Measurements from ENCODE around the gene B3GALT6.

DNA sequence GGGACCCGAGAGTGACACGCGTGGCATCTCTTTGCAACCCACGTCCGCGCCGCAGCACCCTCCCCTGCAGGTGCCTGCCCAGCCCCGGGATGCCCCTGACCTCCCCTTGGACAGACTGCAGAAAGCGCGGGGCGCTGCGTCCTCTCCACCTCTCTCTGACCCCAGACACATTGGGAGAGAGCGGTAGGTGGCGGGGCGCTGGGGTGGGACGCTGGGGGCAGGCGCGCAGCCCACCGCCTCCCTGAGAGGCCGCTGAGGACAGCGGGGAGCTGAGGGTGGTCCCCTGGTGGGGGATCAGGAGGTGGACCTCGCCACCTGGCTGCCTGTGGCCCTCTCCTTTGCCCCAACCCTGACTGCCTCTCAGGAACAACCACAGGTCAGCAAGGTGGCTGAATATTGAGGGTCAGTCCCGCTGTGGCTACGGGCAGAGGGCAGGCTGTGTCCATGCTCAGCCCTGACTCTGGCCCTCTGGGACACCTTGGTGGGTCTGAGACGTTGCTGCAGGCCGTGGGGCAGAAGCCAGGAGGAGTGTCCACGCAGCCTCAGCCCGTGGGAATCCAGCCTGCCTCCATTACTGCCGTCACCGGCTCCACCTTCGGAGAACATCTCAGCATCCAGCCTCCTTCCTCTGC is 42.4 kb downstream of the B3GALT6 start:
- TF ChIP-seq, protein P1, sequence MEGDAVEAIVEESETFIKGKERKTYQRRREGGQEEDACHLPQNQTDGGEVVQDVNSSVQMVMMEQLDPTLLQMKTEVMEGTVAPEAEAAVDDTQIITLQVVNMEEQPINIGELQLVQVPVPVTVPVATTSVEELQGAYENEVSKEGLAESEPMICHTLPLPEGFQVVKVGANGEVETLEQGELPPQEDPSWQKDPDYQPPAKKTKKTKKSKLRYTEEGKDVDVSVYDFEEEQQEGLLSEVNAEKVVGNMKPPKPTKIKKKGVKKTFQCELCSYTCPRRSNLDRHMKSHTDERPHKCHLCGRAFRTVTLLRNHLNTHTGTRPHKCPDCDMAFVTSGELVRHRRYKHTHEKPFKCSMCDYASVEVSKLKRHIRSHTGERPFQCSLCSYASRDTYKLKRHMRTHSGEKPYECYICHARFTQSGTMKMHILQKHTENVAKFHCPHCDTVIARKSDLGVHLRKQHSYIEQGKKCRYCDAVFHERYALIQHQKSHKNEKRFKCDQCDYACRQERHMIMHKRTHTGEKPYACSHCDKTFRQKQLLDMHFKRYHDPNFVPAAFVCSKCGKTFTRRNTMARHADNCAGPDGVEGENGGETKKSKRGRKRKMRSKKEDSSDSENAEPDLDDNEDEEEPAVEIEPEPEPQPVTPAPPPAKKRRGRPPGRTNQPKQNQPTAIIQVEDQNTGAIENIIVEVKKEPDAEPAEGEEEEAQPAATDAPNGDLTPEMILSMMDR (conservative IDR thresholded peaks at IDR 0.05 in 1 of 2, IDR thresholded peaks at IDR 0.05 in 1 of 2; ENCODE audit: low read depth in 1 of 2, low read length in 2 of 2): no peak
- TF ChIP-seq EZH2 (IDR thresholded peaks at IDR 0.05; ENCODE audit: low read length, missing control alignments): no peak

All from fibroblast of lung (primary cell).